ENCODE data around the gene RBSN.

RBSN gene

GRCh38 chr3:15116032-15116669 is 17.2 kb upstream of the RBSN start:
- no peak for ATAC-seq
- no peak for TF ChIP-seq BACH2 (CRISPR knock-in tag; IDR thresholded peaks at IDR 0.05; ENCODE audit: borderline replicate concordance)
- no peak for TF ChIP-seq ZFP30 (CRISPR knock-in tag; IDR thresholded peaks at IDR 0.05)
- no peak for TF ChIP-seq ZNF565 (CRISPR knock-in tag; conservative IDR thresholded peaks at IDR 0.05; ENCODE audit: low read depth)
- no peak for TF ChIP-seq TCF4 (CRISPR knock-in tag; IDR thresholded peaks at IDR 0.05; ENCODE audit: borderline replicate concordance)
- TF ChIP-seq ISL1 (CRISPR knock-in tag; IDR thresholded peaks at IDR 0.05) = no peak
- TF ChIP-seq ZNF8 (CRISPR knock-in tag; IDR thresholded peaks at IDR 0.05) = no peak
- no peak for TF ChIP-seq TOX (CRISPR knock-in tag; IDR thresholded peaks at IDR 0.05; ENCODE audit: borderline replicate concordance)
- TF ChIP-seq CSDC2 (CRISPR knock-in tag; IDR thresholded peaks at IDR 0.05) = no peak
- TF ChIP-seq ARNTL (CRISPR knock-in tag; IDR thresholded peaks at IDR 0.05; ENCODE audit: borderline replicate concordance, low read depth) = no peak
- no peak for TF ChIP-seq SNAI2 (CRISPR knock-in tag; IDR thresholded peaks at IDR 0.05)
- no peak for TF ChIP-seq RARB (CRISPR knock-in tag; IDR thresholded peaks at IDR 0.05)
- no peak for TF ChIP-seq GLIS3 (CRISPR knock-in tag; IDR thresholded peaks at IDR 0.05)
- no peak for TF ChIP-seq CREB5 (CRISPR knock-in tag; IDR thresholded peaks at IDR 0.05; ENCODE audit: low read depth)
- TF ChIP-seq PATZ1 (CRISPR knock-in tag; IDR thresholded peaks at IDR 0.05; ENCODE audit: borderline replicate concordance) = no peak
- no peak for TF ChIP-seq TSHZ2 (CRISPR knock-in tag; IDR thresholded peaks at IDR 0.05)

GRCh38 chr3:15114466-15115358 is 15.8 kb upstream of the RBSN start:
- TF ChIP-seq TSHZ2 (CRISPR knock-in tag; IDR thresholded peaks at IDR 0.05) (no peak), ZC3H10 (CRISPR knock-in tag; IDR thresholded peaks at IDR 0.05) (no peak)
- ATAC-seq = no peak

- no peak for ATAC-seq
- TF ChIP-seq CREB5 (CRISPR knock-in tag; IDR thresholded peaks at IDR 0.05; ENCODE audit: low read depth) = no peak
- TF ChIP-seq ZNF8 (CRISPR knock-in tag; IDR thresholded peaks at IDR 0.05) = no peak
- no peak for TF ChIP-seq POU6F1 (CRISPR knock-in tag; IDR thresholded peaks at IDR 0.05; ENCODE audit: borderline replicate concordance, low read depth)
- TF ChIP-seq PATZ1 (CRISPR knock-in tag; IDR thresholded peaks at IDR 0.05; ENCODE audit: borderline replicate concordance) = no peak
- TF ChIP-seq ESRRG (CRISPR knock-in tag; IDR thresholded peaks at IDR 0.05) = no peak
- no peak for TF ChIP-seq TOX (CRISPR knock-in tag; IDR thresholded peaks at IDR 0.05; ENCODE audit: borderline replicate concordance)
- TF ChIP-seq ARNTL (CRISPR knock-in tag; IDR thresholded peaks at IDR 0.05; ENCODE audit: borderline replicate concordance, low read depth) = no peak
- TF ChIP-seq CSDC2 (CRISPR knock-in tag; IDR thresholded peaks at IDR 0.05) = no peak
- no peak for TF ChIP-seq ZFP3 (CRISPR knock-in tag; IDR thresholded peaks at IDR 0.05)
- TF ChIP-seq ISL1 (CRISPR knock-in tag; IDR thresholded peaks at IDR 0.05) = no peak
- TF ChIP-seq CSRNP3 (CRISPR knock-in tag; IDR thresholded peaks at IDR 0.05) = no peak
Measured at GRCh38 chr3:15113884-15114283, 14.9 kb upstream of the RBSN start.
